ENCODE measurements around the gene PLXDC1.

Gene PLXDC1

DNA sequence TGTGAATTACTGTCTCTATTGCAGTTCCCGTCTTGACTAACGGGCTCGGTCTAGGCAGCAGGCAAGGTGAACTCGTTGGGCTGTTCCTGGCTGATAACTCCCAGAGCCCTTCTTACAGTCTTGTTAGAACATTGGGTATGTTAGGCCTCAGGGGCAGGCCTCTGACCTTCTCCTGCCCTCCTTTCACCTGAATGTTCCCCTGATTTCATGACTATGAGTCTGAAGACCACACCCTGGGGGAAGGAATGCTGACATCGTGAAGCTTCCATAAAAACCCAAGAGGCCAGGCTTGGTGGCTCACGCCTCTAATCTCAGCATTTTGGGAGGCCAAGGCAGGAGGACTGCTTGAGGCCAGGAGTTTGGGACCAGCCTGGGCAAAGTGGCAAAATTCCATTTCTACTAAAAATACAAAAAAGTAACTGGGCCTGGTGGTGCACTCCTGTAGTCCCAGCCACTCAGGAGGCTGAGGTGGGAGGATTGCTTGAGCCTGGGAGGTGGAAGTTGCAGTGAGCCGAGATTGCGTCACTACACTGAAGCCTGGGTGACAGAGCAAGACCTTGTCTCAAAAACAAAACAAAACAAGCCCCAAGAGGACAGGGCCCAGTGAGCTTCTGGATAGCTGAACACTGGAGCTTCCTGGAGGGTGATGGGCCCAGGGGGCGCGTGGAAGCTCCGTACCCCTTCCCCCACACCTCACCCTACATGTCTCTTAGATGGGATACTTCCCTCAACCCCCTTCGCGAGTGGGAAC lies 136.5 kb downstream of the PLXDC1 start:
- DNase-seq (ENCODE audit: low read depth in 2 of 2): no peak

DNA sequence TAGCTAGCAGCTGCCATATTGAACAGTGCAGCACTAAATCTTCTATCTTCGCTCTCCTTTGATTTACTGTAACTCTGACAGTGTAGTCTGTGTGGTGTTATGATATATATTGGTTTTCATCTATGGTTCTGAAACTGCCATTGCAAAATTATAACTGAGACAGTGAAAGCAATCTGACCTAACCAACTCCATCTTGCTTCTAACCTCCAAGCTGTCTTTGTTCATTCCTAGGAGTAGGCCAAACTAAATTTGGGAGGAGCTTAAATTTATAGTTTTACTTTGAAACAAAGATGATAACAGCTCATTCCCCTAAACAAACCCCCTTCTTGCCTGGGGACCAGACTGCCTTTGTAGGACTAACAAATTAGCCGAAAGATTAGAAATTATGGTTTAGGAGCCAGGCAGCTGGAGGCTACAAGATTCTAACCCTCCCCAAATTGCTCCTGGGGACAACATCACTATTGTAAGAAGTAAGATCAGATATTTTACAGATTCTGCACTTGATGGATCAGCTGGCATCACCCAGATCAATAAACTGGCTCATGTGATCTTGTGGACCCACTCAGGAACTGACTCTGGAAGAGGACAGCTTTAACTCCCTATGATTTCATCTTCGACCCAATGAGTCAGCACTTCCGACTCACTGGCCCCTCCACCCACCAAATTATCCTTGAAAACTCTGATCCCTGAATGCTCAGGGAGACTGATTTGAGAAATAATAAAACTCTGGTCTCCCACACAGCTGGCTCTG lies 137.2 kb downstream of the PLXDC1 start:
- DNase-seq (ENCODE audit: low read depth in 2 of 2): peak; percentile 17 to 19
